Measurements from ENCODE around the gene EDC3. TPM values are rescaled to one million over a fixed set of nuclear protein-coding genes. Genes with fewer than 3 reads are reported as not detected.

The EDC3 gene
- total RNA-seq, 4 donors from 2014 or later = 13.6 to 31.8 (median 17.2) TPM

DNA sequence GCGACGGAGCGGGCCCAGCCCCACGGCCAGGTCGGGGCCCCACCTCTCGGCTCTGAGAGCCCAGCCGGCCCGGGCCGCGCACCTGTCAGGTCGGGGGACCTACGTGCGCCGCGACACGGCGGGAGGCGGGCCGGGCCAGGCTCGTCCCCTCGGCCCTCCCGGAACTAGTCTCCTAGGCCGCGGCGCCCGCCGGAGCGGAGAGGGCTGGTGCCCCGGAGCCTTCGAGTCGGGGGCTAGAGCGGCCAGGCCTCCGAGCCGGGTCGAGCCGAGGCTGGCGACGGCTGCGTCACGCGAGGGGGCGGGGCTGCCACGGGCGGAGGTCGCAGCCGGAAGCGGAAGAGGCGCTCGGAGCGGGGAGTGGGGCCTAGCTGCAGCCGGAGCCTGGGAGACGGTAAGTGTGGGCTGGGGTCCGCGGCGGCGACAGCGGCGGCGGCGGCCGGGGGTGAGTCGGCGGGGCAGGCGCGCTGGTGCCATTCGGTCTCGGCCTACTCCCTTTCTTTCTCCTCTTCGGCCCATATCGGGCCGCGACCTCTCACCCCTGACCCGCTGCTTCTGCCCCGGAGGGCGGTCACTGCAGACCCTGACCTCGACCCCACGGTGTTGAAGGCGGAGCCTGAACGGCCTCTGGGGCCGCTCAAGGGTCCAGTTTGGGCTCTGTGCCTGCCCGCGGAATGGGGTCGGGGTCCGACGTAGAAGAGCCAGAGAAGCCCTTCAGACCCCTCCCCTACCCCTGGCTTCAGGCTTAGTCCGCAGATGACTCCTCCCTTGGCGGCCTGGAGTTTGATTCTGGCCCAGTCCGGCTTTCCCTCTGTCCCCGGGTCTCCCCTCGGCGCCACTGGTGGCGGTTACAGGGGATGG lies 80.1 kb downstream of the EDC3 start, which contains the start of gene CLK3:
Gene CLK3 (plus strand): TSS at position 329 of the 858 bp plus-strand sequence. CDS start 3,361 bp downstream, outside the sequence.
- H3K36me3 ChIP-seq = peaks cover 0 to 21% of the 10 kb centered on the region in 2 donors
- H3K27me3 ChIP-seq = no peaks in the 10 kb centered on the region
- peaks cover 0 to 64% (median 24%) of the 10 kb centered on the region in 3 donors for H3K4me1 ChIP-seq
- WGBS, 2 donors (ENCODE audit: low coverage in 1 of 2) = 0% methylated on average over 2 of the region's 91 CpGs; no CpG with 5 or more reads in 1 of the 2 donors
- peak; percentile 91 for ATAC-seq
- peak within 1 kb of the TSS; percentile 94 to 100 (median 98) for H3K27ac ChIP-seq
- no peaks in the 10 kb centered on the region for H3K9me3 ChIP-seq
- H3K4me3 ChIP-seq = peak within 1 kb of the TSS; percentile 91 to 99
- TF ChIP-seq, protein P1, sequence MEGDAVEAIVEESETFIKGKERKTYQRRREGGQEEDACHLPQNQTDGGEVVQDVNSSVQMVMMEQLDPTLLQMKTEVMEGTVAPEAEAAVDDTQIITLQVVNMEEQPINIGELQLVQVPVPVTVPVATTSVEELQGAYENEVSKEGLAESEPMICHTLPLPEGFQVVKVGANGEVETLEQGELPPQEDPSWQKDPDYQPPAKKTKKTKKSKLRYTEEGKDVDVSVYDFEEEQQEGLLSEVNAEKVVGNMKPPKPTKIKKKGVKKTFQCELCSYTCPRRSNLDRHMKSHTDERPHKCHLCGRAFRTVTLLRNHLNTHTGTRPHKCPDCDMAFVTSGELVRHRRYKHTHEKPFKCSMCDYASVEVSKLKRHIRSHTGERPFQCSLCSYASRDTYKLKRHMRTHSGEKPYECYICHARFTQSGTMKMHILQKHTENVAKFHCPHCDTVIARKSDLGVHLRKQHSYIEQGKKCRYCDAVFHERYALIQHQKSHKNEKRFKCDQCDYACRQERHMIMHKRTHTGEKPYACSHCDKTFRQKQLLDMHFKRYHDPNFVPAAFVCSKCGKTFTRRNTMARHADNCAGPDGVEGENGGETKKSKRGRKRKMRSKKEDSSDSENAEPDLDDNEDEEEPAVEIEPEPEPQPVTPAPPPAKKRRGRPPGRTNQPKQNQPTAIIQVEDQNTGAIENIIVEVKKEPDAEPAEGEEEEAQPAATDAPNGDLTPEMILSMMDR (IDR thresholded peaks at IDR 0.05) = peak in 1 of 4 experiments; percentile 15
- peak; percentile 85 to 86 for TF ChIP-seq POLR2A (IDR thresholded peaks at IDR 0.05)
- peak; percentile 73 for TF ChIP-seq POLR2AphosphoS5 (IDR thresholded peaks at IDR 0.05)
- no peak for TF ChIP-seq EP300 (IDR thresholded peaks at IDR 0.05)

DNA sequence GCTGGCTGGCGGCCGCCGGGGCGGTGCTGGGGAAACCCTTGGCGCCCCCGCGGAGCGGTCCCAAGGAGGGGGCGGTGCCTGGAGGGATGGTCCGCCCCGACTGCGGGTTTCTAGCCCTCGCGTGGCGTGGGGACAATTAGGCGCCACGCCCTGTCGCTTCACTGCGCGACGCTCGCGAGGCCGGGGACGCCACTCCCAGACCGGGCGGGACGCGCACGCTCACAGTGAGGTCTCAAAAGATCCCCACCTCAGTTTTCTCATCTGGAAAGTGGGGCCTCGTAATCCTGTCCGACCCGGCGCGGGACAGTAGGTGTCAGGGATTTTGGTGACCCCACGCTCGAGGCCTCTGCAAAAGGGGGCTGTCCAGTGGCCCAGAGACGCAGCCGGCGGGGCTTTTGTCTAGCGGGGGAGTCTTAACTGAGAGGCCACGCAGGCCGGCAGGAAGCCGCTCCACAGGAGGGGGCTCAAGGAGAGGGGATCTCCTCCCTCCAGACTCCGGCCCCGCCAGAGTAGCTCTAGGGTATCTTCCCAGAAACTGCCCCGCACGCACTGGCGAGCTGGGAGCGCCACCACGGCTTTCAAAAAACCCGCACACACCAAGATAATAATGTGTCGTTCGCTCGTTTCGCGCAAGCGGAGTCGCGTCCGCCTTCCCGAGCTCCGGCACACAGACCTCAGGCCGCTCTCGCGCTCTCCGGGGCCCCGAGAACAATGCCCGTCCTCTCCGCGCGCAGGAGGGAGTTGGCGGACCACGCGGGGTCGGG lies 80.9 kb downstream of the EDC3 start:
- no peak for TF ChIP-seq EP300 (IDR thresholded peaks at IDR 0.05)
- TF ChIP-seq, protein P1 (IDR thresholded peaks at IDR 0.05) = no peak
- peak in 1 of 2 donors; percentile 50 for TF ChIP-seq POLR2A (IDR thresholded peaks at IDR 0.05)
- TF ChIP-seq POLR2AphosphoS5 (IDR thresholded peaks at IDR 0.05) = peak; percentile 62
- peak; percentile 84 for ATAC-seq
- 0% methylated on average over 8 of the region's 76 CpGs; no CpG with 5 or more reads in 1 of the 2 donors for WGBS, 2 donors (ENCODE audit: low coverage in 1 of 2)
- Histone ChIP-seq H3K36me3 (peaks cover 0 to 13% of the 10 kb centered on the region in 2 donors), H3K27me3 (no peaks in the 10 kb centered on the region), H3K4me1 (peaks cover 0 to 56% (median 21%) of the 10 kb centered on the region in 3 donors), H3K27ac (peak overlapping the region; percentile 94 to 100 (median 98)), H3K9me3 (no peaks in the 10 kb centered on the region), H3K4me3 (peak overlapping the region; percentile 91 to 99)

DNA sequence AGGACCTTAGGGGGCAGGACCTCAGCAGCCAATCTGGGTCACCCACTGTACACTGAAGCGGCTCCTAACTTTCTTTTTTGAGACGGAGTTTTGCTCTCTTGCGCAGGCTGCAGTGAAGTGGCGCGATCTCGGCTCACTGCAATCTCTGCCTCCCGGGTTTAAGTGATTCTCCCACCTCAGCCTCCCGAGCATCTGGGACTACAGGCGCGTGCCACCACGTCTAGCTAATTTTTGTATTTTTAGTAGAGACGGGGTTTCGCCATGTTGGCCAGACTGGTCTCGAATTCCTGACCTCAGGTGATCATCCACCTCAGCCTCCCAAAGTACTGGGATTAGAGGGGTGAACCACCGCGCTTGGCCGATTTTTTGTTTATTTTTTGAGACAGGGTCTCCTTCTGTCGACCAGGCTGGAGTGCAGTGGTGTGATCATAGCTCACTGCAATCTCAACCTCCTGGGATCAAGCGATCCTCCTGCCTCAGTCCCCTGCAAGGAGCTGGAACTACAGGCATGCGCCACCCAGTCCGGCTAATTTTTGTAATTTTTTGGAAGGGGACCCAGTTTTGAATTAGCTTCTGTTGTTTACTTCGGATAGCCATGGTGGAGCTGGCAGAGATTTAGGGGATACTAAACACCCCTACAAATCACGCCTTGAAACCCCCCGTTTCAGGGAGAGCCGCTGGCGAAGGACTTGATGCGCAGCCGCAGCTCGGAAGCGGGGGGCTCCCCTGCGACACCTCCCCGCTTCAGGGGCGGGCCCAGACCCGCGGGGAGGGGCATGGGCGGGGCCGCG lies 81.7 kb downstream of the EDC3 start:
- Histone ChIP-seq H3K36me3 (peaks cover 0 to 6% of the 10 kb centered on the region in 2 donors), H3K27me3 (no peaks in the 10 kb centered on the region), H3K4me3 (peak overlapping the region; percentile 91 to 99), H3K4me1 (peaks cover 0 to 48% (median 21%) of the 10 kb centered on the region in 3 donors), H3K27ac (peak overlapping the region in 3 of 4 donors; percentile 97 to 100 (median 99)), H3K9me3 (no peaks in the 10 kb centered on the region)
- peak; percentile 1 for ATAC-seq
- TF ChIP-seq, protein P1 (IDR thresholded peaks at IDR 0.05) = peak in 1 of 4 experiments; percentile 11
- TF ChIP-seq POLR2AphosphoS5 (IDR thresholded peaks at IDR 0.05) = no peak
- 30 to 41% methylated on average over 7 to 20 of the region's 38 CpGs for WGBS, 2 donors (ENCODE audit: low coverage in 1 of 2)

DNA sequence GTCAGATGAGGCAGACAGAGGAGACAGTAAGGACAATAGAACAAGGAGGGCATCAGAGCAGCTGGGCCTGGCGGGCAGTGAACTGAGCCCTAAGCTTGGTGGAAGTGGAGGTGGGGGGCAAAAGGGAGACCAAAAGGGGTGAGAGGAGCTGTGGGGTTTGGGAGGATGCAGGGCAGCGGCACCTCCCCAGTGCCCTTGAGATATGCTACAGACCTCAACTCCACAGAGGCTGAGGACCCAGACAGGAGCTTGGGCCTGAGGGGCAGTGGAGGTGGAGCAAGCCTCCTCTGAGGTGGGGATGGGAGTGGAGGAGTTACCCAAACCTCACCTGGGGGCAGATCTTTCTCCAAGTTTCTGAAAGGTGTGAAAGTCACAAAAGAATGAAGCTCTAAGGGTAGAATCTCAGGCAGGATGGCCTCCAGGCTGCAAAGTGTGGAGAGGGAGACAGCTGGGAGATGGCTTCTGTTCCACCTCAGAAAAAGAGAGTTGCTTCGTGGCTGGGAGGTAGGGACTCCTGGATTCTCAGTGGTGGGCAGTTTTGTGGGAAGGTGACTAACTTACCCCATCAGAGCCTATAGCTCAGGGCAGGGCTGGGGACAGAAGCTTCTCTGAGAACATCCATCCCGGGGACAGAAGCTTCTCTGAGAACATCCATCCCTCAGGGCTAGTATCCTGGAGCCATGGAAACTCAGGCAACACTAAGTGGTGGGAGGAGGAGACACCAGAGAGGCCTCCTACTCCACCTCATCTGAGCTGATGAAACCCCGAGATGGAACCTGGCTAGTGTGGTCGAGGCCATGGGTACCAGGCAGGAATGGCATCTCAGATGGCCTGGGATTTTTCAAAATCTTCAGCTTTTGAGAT lies 82.5 kb downstream of the EDC3 start:
- Histone ChIP-seq H3K4me1 (peaks cover 0 to 40% (median 18%) of the 10 kb centered on the region in 3 donors), H3K27me3 (no peaks in the 10 kb centered on the region), H3K36me3 (no peaks in the 10 kb centered on the region), H3K4me3 (no peak overlapping the region), H3K9me3 (no peaks in the 10 kb centered on the region), H3K27ac (peak overlapping the region in 3 of 4 donors; percentile 97 to 100 (median 99))
- no peak for ATAC-seq
- WGBS, 2 donors (ENCODE audit: low coverage in 1 of 2) = 78 to 94% methylated on average over 3 to 4 of the region's 6 CpGs
- TF ChIP-seq EP300 (IDR thresholded peaks at IDR 0.05) (no peak), POLR2AphosphoS5 (IDR thresholded peaks at IDR 0.05) (no peak)
- TF ChIP-seq, protein P1 (IDR thresholded peaks at IDR 0.05) = no peak
